GM12878 (cell line): ENCODE measurements around the gene AIDA. TPM values are rescaled to one million over a fixed set of nuclear protein-coding genes. Genes with fewer than 3 reads are reported as not detected.

Experiments used
- ASH2L ChIP-seq: fragments of 300-600, 200-600 bp; sonication (generic); IDR thresholded peaks from 2 replicates; pipeline ENCODE4 v1.6.1; 2017; ENCODE audit warnings: low read depth, mild to moderate bottlenecking, borderline replicate concordance
- CBX3 ChIP-seq: fragments of 200-600 bp; sonication (generic); IDR thresholded peaks from 2 replicates; pipeline ENCODE4 v1.6.1; 2016; ENCODE audit warnings: low read depth, borderline replicate concordance
- EED ChIP-seq: sonication (generic); IDR thresholded peaks from 2 replicates; pipeline ENCODE4 v1.6.1; 2016; ENCODE audit warnings: antibody characterized with exemption, low read depth
- ESRRA ChIP-seq: IDR thresholded peaks from 2 replicates; pipeline ENCODE4 v1.6.1; 2012; ENCODE audit warnings: mild to moderate bottlenecking, low read length, improper control_type of control experiment
- FOXK2 ChIP-seq: fragments of 450-650 bp; IDR thresholded peaks from 2 replicates; pipeline ENCODE4 v1.6.1; 2017; ENCODE audit warnings: mild to moderate bottlenecking, moderate library complexity
- GABPA ChIP-seq: IDR thresholded peaks from 2 replicates; pipeline ENCODE4 v1.6.1; 2014; ENCODE audit warnings: antibody characterized with exemption, low read depth, mild to moderate bottlenecking, inconsistent platforms
- IRF4 ChIP-seq: IDR thresholded peaks from 2 replicates; pipeline ENCODE4 v1.6.1; 2011; ENCODE audit warnings: low read depth, low read length
- JUNB ChIP-seq: IDR thresholded peaks from 2 replicates; pipeline ENCODE4 v1.6.1; 2016; ENCODE audit warnings: antibody characterized with exemption, mild to moderate bottlenecking
- KAT2A ChIP-seq: conservative IDR thresholded peaks from 2 replicates; pipeline ENCODE4 v1.6.1; 2011; ENCODE audit warnings: low read depth, low read length; ENCODE audit not compliant: control insufficient read depth
- RFX5 ChIP-seq: IDR thresholded peaks from 2 replicates; pipeline ENCODE4 v1.6.1; 2011; ENCODE audit warnings: low read depth, low read length, improper control_type of control experiment
- SMAD5 ChIP-seq: IDR thresholded peaks from 2 replicates; pipeline ENCODE4 v1.6.1; 2016; ENCODE audit warnings: antibody characterized with exemption, low read depth
- SMC3 ChIP-seq: IDR thresholded peaks from 2 replicates; pipeline ENCODE4 v1.6.1; 2011; ENCODE audit warnings: low read length, improper control_type of control experiment, borderline replicate concordance
- YY1 ChIP-seq: IDR thresholded peaks from 2 replicates; pipeline ENCODE4 v1.6.1; 2011; ENCODE audit warnings: low read depth, mild to moderate bottlenecking, low read length
- ZBED1 ChIP-seq: IDR thresholded peaks from 2 replicates; pipeline ENCODE4 v1.6.1; 2016; ENCODE audit warnings: borderline replicate concordance
- ZNF274 ChIP-seq: IDR thresholded peaks from one replicate; pipeline ENCODE4 v1.8.0; 2011; ENCODE audit not compliant: insufficient read length, insufficient read depth
- ZNF622 ChIP-seq: fragments of 450-650 bp; IDR thresholded peaks from 2 replicates; pipeline ENCODE4 v1.6.1; 2017; ENCODE audit warnings: mild to moderate bottlenecking, inconsistent platforms
- ZZZ3 ChIP-seq: IDR thresholded peaks from 2 replicates; pipeline ENCODE4 v1.6.1; 2011; ENCODE audit warnings: low read depth; ENCODE audit not compliant: control insufficient read depth, insufficient read length
- polyA plus RNA-seq, 11 experiments: library from polyadenylated mRNA; depleted of rRNA in 4 of 11; unstranded in 6 of 11; stranded (reverse) in 5 of 11; fragments of >200 nt; fragmentation: Nextera tagmentation in 4 of 11; fragmentation: Illumina TruSeq in 1 of 11; extraction: Ambion mirVana in 4 of 11; extraction: Trizol in 1 of 11; gene quantifications; 1 replicate in 1 of 11; 2 replicates in 10 of 11; pipeline versions ENCODE4 v1.2.1 to v1.2.3, GENCODE V29; 2011 to 2016; ENCODE audit warnings: inconsistent platforms in 2 of 11, missing spikeins in 2 of 11, low read depth in 1 of 11
- total RNA-seq, 4 experiments: library from RNA; depleted of rRNA in 3 of 4; stranded (reverse); fragments of >200 nt in 3 of 4; fragmentation: Illumina TruSeq in 1 of 4; extraction: Trizol in 1 of 4; gene quantifications; 2 replicates each; pipeline versions ENCODE4 v1.2.1 to v1.2.3, GENCODE V29; 2013 to 2021
- TF ChIP-seq, protein P1 (sequence below): fragments of 450-650 bp; formaldehyde crosslinking; IDR thresholded peaks from 2 replicates; pipeline ENCODE4 v1.5.0; 2022; ENCODE audit warnings: mild to moderate bottlenecking, missing genetic modification characterization
- TF ChIP-seq, protein P2 (sequence below): fragments of 450-650 bp; conservative IDR thresholded peaks from 2 replicates; pipeline ENCODE4 v1.6.1; 2017; ENCODE audit warnings: mild to moderate bottlenecking, moderate library complexity
- TF ChIP-seq, protein P3 (sequence below): fragments of 150-350 bp; IDR thresholded peaks from 2 replicates; pipeline ENCODE4 v1.6.1; 2016; ENCODE audit warnings: low read depth, low read length
- TF ChIP-seq, protein P4 (sequence below): IDR thresholded peaks from 2 replicates; pipeline ENCODE4 v1.6.1; 2012; ENCODE audit warnings: low read depth, low read length, improper control_type of control experiment

AIDA gene
- total and polyA plus RNA-seq, 10 of the 15 experiments (the other 5 are each of a cell fraction or from before 2014, with no cell fraction given): 8.9 to 43.1 (median 19.2) TPM

DNA sequence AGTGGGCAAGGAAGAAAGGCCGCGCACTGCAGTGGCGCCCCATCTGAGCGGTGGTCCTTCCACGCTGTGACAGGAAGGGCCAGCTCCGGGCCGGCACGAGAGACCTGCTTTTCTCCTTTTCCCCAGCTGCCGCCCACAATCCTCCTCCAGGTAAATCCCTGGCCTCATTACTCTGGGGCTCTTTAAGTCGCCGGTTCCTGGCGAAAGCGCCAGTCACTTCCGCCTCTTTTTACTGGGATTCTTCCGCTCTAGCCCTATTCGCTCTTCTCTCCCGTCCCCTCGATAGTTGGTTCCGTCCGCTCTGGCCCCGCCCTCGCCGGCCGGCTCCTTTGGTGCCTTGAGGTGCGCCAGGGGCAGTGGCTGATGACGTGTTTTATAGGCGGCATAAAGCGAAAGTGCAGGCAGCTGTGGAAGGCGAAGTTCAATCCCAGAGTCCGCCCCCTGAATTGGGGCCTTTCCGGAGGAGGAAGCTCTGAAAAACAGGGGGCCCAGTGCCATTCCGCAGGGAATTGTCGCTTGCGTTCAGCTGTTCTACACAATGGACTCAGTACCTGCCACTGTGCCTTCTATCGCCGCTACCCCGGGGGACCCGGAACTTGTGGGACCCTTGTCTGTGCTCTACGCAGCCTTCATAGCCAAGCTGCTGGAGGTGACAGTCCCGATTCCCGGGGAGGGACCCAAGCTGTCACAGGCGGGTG is 68.2 kb downstream of the AIDA start (continued):
- TF ChIP-seq, protein P1, sequence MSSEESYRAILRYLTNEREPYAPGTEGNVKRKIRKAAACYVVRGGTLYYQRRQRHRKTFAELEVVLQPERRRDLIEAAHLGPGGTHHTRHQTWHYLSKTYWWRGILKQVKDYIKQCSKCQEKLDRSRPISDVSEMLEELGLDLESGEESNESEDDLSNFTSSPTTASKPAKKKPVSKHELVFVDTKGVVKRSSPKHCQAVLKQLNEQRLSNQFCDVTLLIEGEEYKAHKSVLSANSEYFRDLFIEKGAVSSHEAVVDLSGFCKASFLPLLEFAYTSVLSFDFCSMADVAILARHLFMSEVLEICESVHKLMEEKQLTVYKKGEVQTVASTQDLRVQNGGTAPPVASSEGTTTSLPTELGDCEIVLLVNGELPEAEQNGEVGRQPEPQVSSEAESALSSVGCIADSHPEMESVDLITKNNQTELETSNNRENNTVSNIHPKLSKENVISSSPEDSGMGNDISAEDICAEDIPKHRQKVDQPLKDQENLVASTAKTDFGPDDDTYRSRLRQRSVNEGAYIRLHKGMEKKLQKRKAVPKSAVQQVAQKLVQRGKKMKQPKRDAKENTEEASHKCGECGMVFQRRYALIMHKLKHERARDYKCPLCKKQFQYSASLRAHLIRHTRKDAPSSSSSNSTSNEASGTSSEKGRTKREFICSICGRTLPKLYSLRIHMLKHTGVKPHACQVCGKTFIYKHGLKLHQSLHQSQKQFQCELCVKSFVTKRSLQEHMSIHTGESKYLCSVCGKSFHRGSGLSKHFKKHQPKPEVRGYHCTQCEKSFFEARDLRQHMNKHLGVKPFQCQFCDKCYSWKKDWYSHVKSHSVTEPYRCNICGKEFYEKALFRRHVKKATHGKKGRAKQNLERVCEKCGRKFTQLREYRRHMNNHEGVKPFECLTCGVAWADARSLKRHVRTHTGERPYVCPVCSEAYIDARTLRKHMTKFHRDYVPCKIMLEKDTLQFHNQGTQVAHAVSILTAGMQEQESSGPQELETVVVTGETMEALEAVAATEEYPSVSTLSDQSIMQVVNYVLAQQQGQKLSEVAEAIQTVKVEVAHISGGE (CRISPR knock-in tag): 0 out of 2 replicates have a peak, but pooled peaks have one; percentile 5
- TF ChIP-seq ZBED1: peak; percentile 63; the same call in 1 of the 2 replicates
- TF ChIP-seq EED: peak; percentile 52
- no peak; the same call in 1 of the 2 replicates for TF ChIP-seq JUNB
- TF ChIP-seq SMAD5: peak; percentile 82; the same call in 1 of the 2 replicates
- TF ChIP-seq, protein P2, sequence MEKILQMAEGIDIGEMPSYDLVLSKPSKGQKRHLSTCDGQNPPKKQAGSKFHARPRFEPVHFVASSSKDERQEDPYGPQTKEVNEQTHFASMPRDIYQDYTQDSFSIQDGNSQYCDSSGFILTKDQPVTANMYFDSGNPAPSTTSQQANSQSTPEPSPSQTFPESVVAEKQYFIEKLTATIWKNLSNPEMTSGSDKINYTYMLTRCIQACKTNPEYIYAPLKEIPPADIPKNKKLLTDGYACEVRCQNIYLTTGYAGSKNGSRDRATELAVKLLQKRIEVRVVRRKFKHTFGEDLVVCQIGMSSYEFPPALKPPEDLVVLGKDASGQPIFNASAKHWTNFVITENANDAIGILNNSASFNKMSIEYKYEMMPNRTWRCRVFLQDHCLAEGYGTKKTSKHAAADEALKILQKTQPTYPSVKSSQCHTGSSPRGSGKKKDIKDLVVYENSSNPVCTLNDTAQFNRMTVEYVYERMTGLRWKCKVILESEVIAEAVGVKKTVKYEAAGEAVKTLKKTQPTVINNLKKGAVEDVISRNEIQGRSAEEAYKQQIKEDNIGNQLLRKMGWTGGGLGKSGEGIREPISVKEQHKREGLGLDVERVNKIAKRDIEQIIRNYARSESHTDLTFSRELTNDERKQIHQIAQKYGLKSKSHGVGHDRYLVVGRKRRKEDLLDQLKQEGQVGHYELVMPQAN: peak; percentile 73
- no peak for TF ChIP-seq ZNF622
- no peak for TF ChIP-seq ZZZ3
- peak; percentile 79 for TF ChIP-seq GABPA
- peak; percentile 95 for TF ChIP-seq FOXK2
- no peak for TF ChIP-seq ZNF274
- TF ChIP-seq ASH2L: no peak
- TF ChIP-seq SMC3: 0 out of 2 replicates have a peak, but pooled peaks have one; percentile 5
- TF ChIP-seq RFX5: peak; percentile 60; the same call in 1 of the 2 replicates
- no peak for TF ChIP-seq CBX3
- TF ChIP-seq IRF4: no peak
- TF ChIP-seq, protein P3, sequence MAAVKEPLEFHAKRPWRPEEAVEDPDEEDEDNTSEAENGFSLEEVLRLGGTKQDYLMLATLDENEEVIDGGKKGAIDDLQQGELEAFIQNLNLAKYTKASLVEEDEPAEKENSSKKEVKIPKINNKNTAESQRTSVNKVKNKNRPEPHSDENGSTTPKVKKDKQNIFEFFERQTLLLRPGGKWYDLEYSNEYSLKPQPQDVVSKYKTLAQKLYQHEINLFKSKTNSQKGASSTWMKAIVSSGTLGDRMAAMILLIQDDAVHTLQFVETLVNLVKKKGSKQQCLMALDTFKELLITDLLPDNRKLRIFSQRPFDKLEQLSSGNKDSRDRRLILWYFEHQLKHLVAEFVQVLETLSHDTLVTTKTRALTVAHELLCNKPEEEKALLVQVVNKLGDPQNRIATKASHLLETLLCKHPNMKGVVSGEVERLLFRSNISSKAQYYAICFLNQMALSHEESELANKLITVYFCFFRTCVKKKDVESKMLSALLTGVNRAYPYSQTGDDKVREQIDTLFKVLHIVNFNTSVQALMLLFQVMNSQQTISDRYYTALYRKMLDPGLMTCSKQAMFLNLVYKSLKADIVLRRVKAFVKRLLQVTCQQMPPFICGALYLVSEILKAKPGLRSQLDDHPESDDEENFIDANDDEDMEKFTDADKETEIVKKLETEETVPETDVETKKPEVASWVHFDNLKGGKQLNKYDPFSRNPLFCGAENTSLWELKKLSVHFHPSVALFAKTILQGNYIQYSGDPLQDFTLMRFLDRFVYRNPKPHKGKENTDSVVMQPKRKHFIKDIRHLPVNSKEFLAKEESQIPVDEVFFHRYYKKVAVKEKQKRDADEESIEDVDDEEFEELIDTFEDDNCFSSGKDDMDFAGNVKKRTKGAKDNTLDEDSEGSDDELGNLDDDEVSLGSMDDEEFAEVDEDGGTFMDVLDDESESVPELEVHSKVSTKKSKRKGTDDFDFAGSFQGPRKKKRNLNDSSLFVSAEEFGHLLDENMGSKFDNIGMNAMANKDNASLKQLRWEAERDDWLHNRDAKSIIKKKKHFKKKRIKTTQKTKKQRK: no peak
- TF ChIP-seq, protein P4, sequence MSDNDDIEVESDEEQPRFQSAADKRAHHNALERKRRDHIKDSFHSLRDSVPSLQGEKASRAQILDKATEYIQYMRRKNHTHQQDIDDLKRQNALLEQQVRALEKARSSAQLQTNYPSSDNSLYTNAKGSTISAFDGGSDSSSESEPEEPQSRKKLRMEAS: peak; percentile 61
- TF ChIP-seq YY1: peak; percentile 63
- TF ChIP-seq KAT2A: no peak
- TF ChIP-seq ESRRA: no peak
